ENCODE measurements around the gene ACY1.

ACY1 gene

GRCh38 chr3:51997935-51998596 is 14.7 kb downstream of the ACY1 start:
- ATAC-seq (no peak), DNase-seq (ENCODE audit: low spot score in 2 of 2) (no peak)
- H3K4me3 Mint-ChIP-seq: no peak overlapping the region
- H3K4me1 Mint-ChIP-seq: peaks cover 36% of the 10 kb centered on the region
- H3K36me3 Mint-ChIP-seq: peaks cover 30% of the 10 kb centered on the region
- no peak overlapping the region for H3K27ac Mint-ChIP-seq
- H3K9me3 Mint-ChIP-seq: no peaks in the 10 kb centered on the region

- Mint-ChIP-seq H3K9me3 (no peaks in the 10 kb centered on the region), H3K36me3 (peaks cover 23% of the 10 kb centered on the region), H3K4me1 (peaks cover 29% of the 10 kb centered on the region), H3K4me3 (no peak overlapping the region), H3K27ac (no peak overlapping the region)
- ATAC-seq (no peak), DNase-seq (ENCODE audit: low spot score in 2 of 2) (no peak)
These were observed 15.4 kb downstream of the ACY1 start for GRCh38 chr3:51998774-51999173.

GRCh38 chr3:51999846-52000245 is 16.5 kb downstream of the ACY1 start:
- DNase-seq (ENCODE audit: low spot score in 2 of 2) (no peak), ATAC-seq (no peak)
- Mint-ChIP-seq H3K9me3 (no peaks in the 10 kb centered on the region), H3K27ac (no peak overlapping the region), H3K4me1 (peaks cover 19% of the 10 kb centered on the region), H3K36me3 (peaks cover 13% of the 10 kb centered on the region), H3K4me3 (no peak overlapping the region)

- peak; percentile 95 for ATAC-seq
- no peaks in the 10 kb centered on the region for H3K36me3 Mint-ChIP-seq
- DNase-seq (ENCODE audit: low spot score in 2 of 2): peak; percentile 86 to 93
- H3K27ac Mint-ChIP-seq: peak overlapping the region; percentile 50
- H3K4me3 Mint-ChIP-seq: no peak overlapping the region
- H3K9me3 Mint-ChIP-seq: no peaks in the 10 kb centered on the region
- H3K4me1 Mint-ChIP-seq: peaks cover 11% of the 10 kb centered on the region
These were observed 18.2 kb downstream of the ACY1 start for GRCh38 chr3:52001443-52001974.

- H3K36me3 Mint-ChIP-seq: no peaks in the 10 kb centered on the region
- peaks cover 11% of the 10 kb centered on the region for H3K4me1 Mint-ChIP-seq
- DNase-seq (ENCODE audit: low spot score in 2 of 2) (no peak), ATAC-seq (no peak)
- peak overlapping the region; percentile 50 for H3K27ac Mint-ChIP-seq
- H3K4me3 Mint-ChIP-seq: no peak overlapping the region
- no peaks in the 10 kb centered on the region for H3K9me3 Mint-ChIP-seq
These were observed 19.4 kb downstream of the ACY1 start for GRCh38 chr3:52002748-52003147.

- H3K27ac Mint-ChIP-seq: no peak overlapping the region
- no peaks in the 10 kb centered on the region for H3K36me3 Mint-ChIP-seq
- no peaks in the 10 kb centered on the region for H3K9me3 Mint-ChIP-seq
- no peak overlapping the region for H3K4me3 Mint-ChIP-seq
- no peak for DNase-seq (ENCODE audit: low spot score in 2 of 2)
- peaks cover 11% of the 10 kb centered on the region for H3K4me1 Mint-ChIP-seq
- ATAC-seq: no peak
These were observed 20.9 kb downstream of the ACY1 start for GRCh38 chr3:52004163-52004787.

- Mint-ChIP-seq H3K4me3 (no peak overlapping the region), H3K27ac (no peak overlapping the region), H3K9me3 (no peaks in the 10 kb centered on the region), H3K36me3 (no peaks in the 10 kb centered on the region), H3K4me1 (peaks cover 11% of the 10 kb centered on the region)
- no peak for ATAC-seq
- DNase-seq (ENCODE audit: low spot score in 2 of 2): no peak
These were observed 21.6 kb downstream of the ACY1 start for GRCh38 chr3:52004906-52005395.

GRCh38 chr3:52005571-52005986 is 22.2 kb downstream of the ACY1 start:
- Mint-ChIP-seq H3K4me1 (peaks cover 11% of the 10 kb centered on the region), H3K36me3 (no peaks in the 10 kb centered on the region), H3K27ac (no peak overlapping the region), H3K4me3 (no peak overlapping the region), H3K9me3 (no peaks in the 10 kb centered on the region)
- ATAC-seq: no peak
- no peak for DNase-seq (ENCODE audit: low spot score in 2 of 2)

GRCh38 chr3:52006017-52006819 is 22.9 kb downstream of the ACY1 start:
- ATAC-seq (no peak), DNase-seq (ENCODE audit: low spot score in 2 of 2) (no peak)
- Mint-ChIP-seq H3K9me3 (no peaks in the 10 kb centered on the region), H3K27ac (no peak overlapping the region), H3K4me3 (no peak overlapping the region), H3K36me3 (no peaks in the 10 kb centered on the region), H3K4me1 (peaks cover 10% of the 10 kb centered on the region)

- Mint-ChIP-seq H3K36me3 (no peaks in the 10 kb centered on the region), H3K9me3 (no peaks in the 10 kb centered on the region), H3K27ac (no peak overlapping the region), H3K4me3 (no peak overlapping the region), H3K4me1 (peaks cover 4% of the 10 kb centered on the region)
- no peak for ATAC-seq
- no peak for DNase-seq (ENCODE audit: low spot score in 2 of 2)
These were observed 23.4 kb downstream of the ACY1 start for GRCh38 chr3:52006820-52007133.

GRCh38 chr3:52007291-52007690 is 24.0 kb downstream of the ACY1 start:
- H3K4me1 Mint-ChIP-seq: no peaks in the 10 kb centered on the region
- H3K9me3 Mint-ChIP-seq: no peaks in the 10 kb centered on the region
- no peak for ATAC-seq
- H3K4me3 Mint-ChIP-seq: no peak overlapping the region
- H3K27ac Mint-ChIP-seq: no peak overlapping the region
- DNase-seq (ENCODE audit: low spot score in 2 of 2): no peak
- H3K36me3 Mint-ChIP-seq: no peaks in the 10 kb centered on the region

GRCh38 chr3:52010431-52010830 is 27.1 kb downstream of the ACY1 start:
- no peak for ATAC-seq
- no peaks in the 10 kb centered on the region for H3K4me1 Mint-ChIP-seq
- no peak for DNase-seq (ENCODE audit: low spot score in 2 of 2)
- H3K36me3 Mint-ChIP-seq: no peaks in the 10 kb centered on the region
- H3K27ac Mint-ChIP-seq: no peak overlapping the region
- H3K4me3 Mint-ChIP-seq: no peak overlapping the region
- H3K9me3 Mint-ChIP-seq: no peaks in the 10 kb centered on the region

GRCh38 chr3:52012699-52013098 is 29.4 kb downstream of the ACY1 start:
- no peak for DNase-seq (ENCODE audit: low spot score in 2 of 2)
- no peaks in the 10 kb centered on the region for H3K36me3 Mint-ChIP-seq
- no peaks in the 10 kb centered on the region for H3K9me3 Mint-ChIP-seq
- no peaks in the 10 kb centered on the region for H3K4me1 Mint-ChIP-seq
- no peak overlapping the region for H3K27ac Mint-ChIP-seq
- ATAC-seq: no peak
- no peak overlapping the region for H3K4me3 Mint-ChIP-seq

- no peaks in the 10 kb centered on the region for H3K4me1 Mint-ChIP-seq
- no peaks in the 10 kb centered on the region for H3K36me3 Mint-ChIP-seq
- H3K27ac Mint-ChIP-seq: peak overlapping the region; percentile 17
- ATAC-seq (peak; percentile 25), DNase-seq (ENCODE audit: low spot score in 2 of 2) (no peak)
- no peak overlapping the region for H3K4me3 Mint-ChIP-seq
- no peaks in the 10 kb centered on the region for H3K9me3 Mint-ChIP-seq
These were observed 30.7 kb downstream of the ACY1 start for GRCh38 chr3:52013802-52014598.

- H3K36me3 Mint-ChIP-seq: no peaks in the 10 kb centered on the region
- DNase-seq (ENCODE audit: low spot score in 2 of 2): no peak
- no peak overlapping the region for H3K4me3 Mint-ChIP-seq
- H3K27ac Mint-ChIP-seq: no peak overlapping the region
- H3K9me3 Mint-ChIP-seq: no peaks in the 10 kb centered on the region
- no peak for ATAC-seq
- H3K4me1 Mint-ChIP-seq: no peaks in the 10 kb centered on the region
These were observed 31.3 kb downstream of the ACY1 start for GRCh38 chr3:52014613-52015012.

Data from stimulated activated effector memory CD8-positive, alpha-beta T cell treated with anti-CD3 and anti-CD28 coated beads, Interleukin-12 subunit alpha, Interleukin-12 subunit beta, amount 100 ng/mL, for 72 hours (primary cell).